ENCODE measurements around the gene NRXN3.
A peak's percentile ranks its signal among the peaks of the same experiment; 100 is the strongest.

Gene NRXN3

GRCh38 chr14:78153064-78153341, 17.2 kb upstream of the NRXN3 start:
- no peak for DNase-seq (ENCODE audit: extremely low read depth, low read depth)
- no peak for TF ChIP-seq CTCF (IDR thresholded peaks at IDR 0.05; ENCODE audit: low read depth, low read length)

GRCh38 chr14:78154827-78155226, 15.3 kb upstream of the NRXN3 start:
- no peak for DNase-seq (ENCODE audit: extremely low read depth, low read depth)

GRCh38 chr14:78156196-78156595, 14.0 kb upstream of the NRXN3 start:
- DNase-seq (ENCODE audit: extremely low read depth, low read depth): no peak
- no peak for TF ChIP-seq CTCF (IDR thresholded peaks at IDR 0.05; ENCODE audit: low read depth, low read length)

More at GRCh38 chr14:78154827-78155226, 15.3 kb upstream of the NRXN3 start:
- no peak for TF ChIP-seq CTCF (IDR thresholded peaks at IDR 0.05; ENCODE audit: low read depth, low read length)

GRCh38 chr14:78157494-78158437, 12.4 kb upstream of the NRXN3 start:
- TF ChIP-seq CTCF (IDR thresholded peaks at IDR 0.05; ENCODE audit: low read depth, low read length): no peak
- DNase-seq (ENCODE audit: extremely low read depth, low read depth): no peak

GRCh38 chr14:78162202-78162601, 8.0 kb upstream of the NRXN3 start:
- no peak for TF ChIP-seq CTCF (IDR thresholded peaks at IDR 0.05; ENCODE audit: low read depth, low read length)
- DNase-seq (ENCODE audit: extremely low read depth, low read depth): no peak

- peak; percentile 21 for TF ChIP-seq CTCF (IDR thresholded peaks at IDR 0.05; ENCODE audit: low read depth, low read length)
- no peak for DNase-seq (ENCODE audit: extremely low read depth, low read depth)
These were observed 5.8 kb upstream of the NRXN3 start for GRCh38 chr14:78164226-78164853.

- TF ChIP-seq CTCF (IDR thresholded peaks at IDR 0.05; ENCODE audit: low read depth, low read length): no peak
- DNase-seq (ENCODE audit: extremely low read depth, low read depth): no peak
These were observed 2.3 kb downstream of the NRXN3 start for GRCh38 chr14:78172428-78172827.
